Small intestine (tissue), 7 donors: ENCODE results near the gene ARHGEF18. TPM values are rescaled to one million over a fixed set of nuclear protein-coding genes. Genes with fewer than 3 reads are reported as not detected.
"Not testable (repeated sequence)": the region's sequence is repeated elsewhere in the genome, so short reads cannot be mapped to it uniquely, and the experiment has no call there.

Experiments
- DNase-seq, 2 donors: peaks; one replicate each; pipeline versions ENCODE4 v3.0.0 to v3.0.0-alpha.2; 2013
- FAIRE-seq: peaks from 2 replicates; lab custom pipeline; 2012; peaks lifted over from hg19 to GRCh38; lab: Jason Lieb, UNC
- H3K27ac ChIP-seq, 3 donors: one replicate each; pipeline ENCODE4 v1.5.1; 2013; ENCODE audit warnings: low read length in 2 of 3, mild to moderate bottlenecking in 2 of 3, control low read depth in 1 of 3, inconsistent platforms in 1 of 3, low read depth in 1 of 3, moderate library complexity in 1 of 3
- H3K27me3 ChIP-seq, 3 donors: one replicate each; pipeline ENCODE4 v1.6.1; 2013; ENCODE audit warnings: low read length in 3 of 3, inconsistent platforms in 1 of 3; ENCODE audit not compliant: control insufficient read depth in 3 of 3, insufficient read depth in 3 of 3
- H3K36me3 ChIP-seq, 3 donors: one replicate each; pipeline ENCODE4 v1.6.1; 2013; ENCODE audit warnings: low read length in 3 of 3, inconsistent platforms in 1 of 3, low read depth in 1 of 3, mild to moderate bottlenecking in 1 of 3, moderate library complexity in 1 of 3; ENCODE audit not compliant: control insufficient read depth in 3 of 3, insufficient read depth in 2 of 3
- H3K4me1 ChIP-seq, 3 donors: one replicate each; pipeline ENCODE4 v1.6.1; 2013; ENCODE audit warnings: low read length in 2 of 3, inconsistent platforms in 1 of 3, low read depth in 1 of 3, mild to moderate bottlenecking in 1 of 3, moderate library complexity in 1 of 3; ENCODE audit not compliant: control insufficient read depth in 3 of 3, insufficient read depth in 2 of 3
- H3K4me3 ChIP-seq, 3 donors: one replicate each; pipeline ENCODE4 v1.5.1; 2013; ENCODE audit warnings: low read length in 3 of 3, control low read depth in 1 of 3, inconsistent platforms in 1 of 3, low read depth in 1 of 3, mild to moderate bottlenecking in 1 of 3, moderate library complexity in 1 of 3
- H3K9me3 ChIP-seq, 2 donors: one replicate each; pipeline ENCODE4 v1.6.1; 2013; ENCODE audit warnings: low read depth in 1 of 2, low read length in 1 of 2; ENCODE audit not compliant: control insufficient read depth in 2 of 2, insufficient read depth in 1 of 2
- WGBS, 3 donors: extraction: QIAGEN DNeasy Blood & Tissue Kit; methylation state at CpG; one replicate each; pipeline ENCODE4 v1.1.7; 2013; 5-methylcytosine and 5-hydroxymethylcytosine counted together
- polyA plus RNA-seq, 4 donors: library from polyadenylated mRNA; stranded (reverse) in 3 of 4; unstranded in 1 of 4; fragments of 200-250 nt in 3 of 4; fragments of 120-200 nt in 1 of 4; gene quantifications; one replicate each; pipeline versions ENCODE4 v1.2.1 to v1.2.3, GENCODE V29; 2013
- donor health status: healthy with polysubstance abuse.
- donor health status: control.
- donor health status: control.
- donor health status: Bipolar disorder and iron deficiency.
- donor health status: healthy.

ARHGEF18 gene
- polyA plus RNA-seq, 4 donors = 22.6 to 31.1 (median 24.0) TPM

- H3K9me3 ChIP-seq, H3K27me3 ChIP-seq, H3K4me3 ChIP-seq, H3K36me3 ChIP-seq, H3K4me1 ChIP-seq, DNase-seq, FAIRE-seq: not testable (repeated sequence)
- H3K27ac ChIP-seq = peak overlapping the region in 2 of 3 donors; percentile 50 to 82
- WGBS, 3 donors = 47 to 68% (median 59%) methylated on average over 13 of the region's 13 CpGs
These were observed 20.1 kb downstream of the ARHGEF18 start for GRCh38 chr19:7368866-7369265.

GRCh38 chr19:7370546-7370945 is 21.8 kb downstream of the ARHGEF18 start:
- WGBS, 3 donors = 78 to 89% (median 87%) methylated on average over 10 of the region's 10 CpGs

GRCh38 chr19:7371001-7371400 is 22.3 kb downstream of the ARHGEF18 start:
- Histone ChIP-seq H3K4me3 (no peak overlapping the region), H3K27ac (no peak overlapping the region), H3K27me3 (no peaks in the 10 kb centered on the region), H3K4me1 (peaks cover 0 to 3% (median 0%) of the 10 kb centered on the region in 3 donors), H3K36me3 (peaks cover 0 to 4% (median 0%) of the 10 kb centered on the region in 3 donors), H3K9me3 (peaks cover 0 to 3% of the 10 kb centered on the region in 2 donors)
- WGBS, 3 donors = 79 to 95% (median 94%) methylated on average over 3 of the region's 3 CpGs
- FAIRE-seq (no peak), DNase-seq (no peak)

More at GRCh38 chr19:7370546-7370945, 21.8 kb downstream of the ARHGEF18 start:
- no peaks in the 10 kb centered on the region for H3K27me3 ChIP-seq
- no peak for FAIRE-seq
- no peak for DNase-seq
- H3K4me1 ChIP-seq = no peaks in the 10 kb centered on the region
- no peak overlapping the region for H3K27ac ChIP-seq
- peaks cover 0 to 3% (median 0%) of the 10 kb centered on the region in 3 donors for H3K36me3 ChIP-seq
- H3K4me3 ChIP-seq = no peak overlapping the region
- peaks cover 0 to 3% of the 10 kb centered on the region in 2 donors for H3K9me3 ChIP-seq

- H3K4me3 ChIP-seq = no peak overlapping the region
- DNase-seq (no peak), FAIRE-seq (no peak)
- WGBS, 3 donors = 73 to 85% (median 83%) methylated on average over 11 of the region's 11 CpGs
- H3K4me1 ChIP-seq = peaks cover 0 to 8% (median 0%) of the 10 kb centered on the region in 3 donors
- H3K27ac ChIP-seq = no peak overlapping the region
- peaks cover 0 to 4% (median 0%) of the 10 kb centered on the region in 3 donors for H3K36me3 ChIP-seq
- H3K27me3 ChIP-seq = no peaks in the 10 kb centered on the region
- H3K9me3 ChIP-seq = peaks cover 0 to 3% of the 10 kb centered on the region in 2 donors
These were observed 24.1 kb downstream of the ARHGEF18 start for GRCh38 chr19:7372810-7373209.

- DNase-seq = peak; percentile 40 to 53
These were observed 25.1 kb downstream of the ARHGEF18 start for GRCh38 chr19:7373862-7374261.

GRCh38 chr19:7376151-7376852 is 27.6 kb downstream of the ARHGEF18 start:
- DNase-seq (no peak), FAIRE-seq (no peak)
- WGBS, 3 donors = 59 to 82% (median 62%) methylated on average over 6 of the region's 6 CpGs
- H3K9me3 ChIP-seq = peaks cover 0 to 3% of the 10 kb centered on the region in 2 donors
- H3K27ac ChIP-seq = no peak overlapping the region
- H3K36me3 ChIP-seq = peaks cover 0 to 4% (median 0%) of the 10 kb centered on the region in 3 donors
- H3K4me1 ChIP-seq = peaks cover 0 to 8% (median 0%) of the 10 kb centered on the region in 3 donors
- no peak overlapping the region for H3K4me3 ChIP-seq
- no peaks in the 10 kb centered on the region for H3K27me3 ChIP-seq

More at GRCh38 chr19:7373862-7374261, 25.1 kb downstream of the ARHGEF18 start:
- 68 to 82% (median 80%) methylated on average over 6 of the region's 6 CpGs for WGBS, 3 donors
- Histone ChIP-seq H3K27ac (no peak overlapping the region), H3K4me1 (peaks cover 0 to 8% (median 0%) of the 10 kb centered on the region in 3 donors), H3K27me3 (no peaks in the 10 kb centered on the region), H3K4me3 (no peak overlapping the region), H3K36me3 (peaks cover 0 to 4% (median 0%) of the 10 kb centered on the region in 3 donors), H3K9me3 (peaks cover 0 to 3% of the 10 kb centered on the region in 2 donors)
- FAIRE-seq = no peak

- WGBS, 3 donors = 92 to 95% (median 92%) methylated on average over 7 of the region's 7 CpGs
- H3K4me3 ChIP-seq = no peak overlapping the region
- FAIRE-seq = no peak
- DNase-seq = no peak
- peaks cover 0 to 3% of the 10 kb centered on the region in 2 donors for H3K9me3 ChIP-seq
- H3K4me1 ChIP-seq = peaks cover 0 to 8% (median 0%) of the 10 kb centered on the region in 3 donors
- peaks cover 0 to 4% (median 0%) of the 10 kb centered on the region in 3 donors for H3K36me3 ChIP-seq
- no peak overlapping the region for H3K27ac ChIP-seq
- H3K27me3 ChIP-seq = no peaks in the 10 kb centered on the region
These were observed 28.5 kb downstream of the ARHGEF18 start for GRCh38 chr19:7377196-7377595.

GRCh38 chr19:7381073-7381390 is 32.3 kb downstream of the ARHGEF18 start:
- DNase-seq (no peak), FAIRE-seq (no peak)
- Histone ChIP-seq H3K36me3 (peaks cover 0 to 9% (median 0%) of the 10 kb centered on the region in 3 donors), H3K4me1 (peaks cover 0 to 5% (median 0%) of the 10 kb centered on the region in 3 donors), H3K9me3 (no peaks in the 10 kb centered on the region), H3K27me3 (no peaks in the 10 kb centered on the region), H3K4me3 (no peak overlapping the region), H3K27ac (no peak overlapping the region)
- 86 to 90% (median 88%) methylated on average over 7 of the region's 7 CpGs for WGBS, 3 donors
